Activated CD8-positive, alpha-beta T cell treated with anti-CD3 and anti-CD28 coated beads for 36 hours (primary cell): ENCODE measurements around the gene MFAP4. TPM values are rescaled to one million over a fixed set of nuclear protein-coding genes. Genes with fewer than 3 reads are reported as not detected.

Source experiments
- ATAC-seq: fragments of 200-7000 bp; cut with Tn5 transposase; one replicate; pipeline ENCODE4 v1.10.0; 2021; ENCODE audit warnings: mild to moderate bottlenecking, moderate library complexity
- CTCF ChIA-PET: fragments of 350-600 bp; sonication (Branson Sonifier 250); formaldehyde crosslinking; loops from one replicate; lab custom pipeline; 2021; ENCODE audit warnings: antibody characterized with exemption; lab: Charles Lee
- POLR2A ChIA-PET: fragments of 350-600 bp; sonication (Branson Sonifier 250); formaldehyde crosslinking; loops from one replicate; lab custom pipeline; 2021; ENCODE audit warnings: antibody characterized with exemption; lab: Charles Lee
- DNase-seq: peaks from one replicate; pipeline ENCODE4 v3.0.0-alpha.2; 2020
- H3K27ac Mint-ChIP-seq: one replicate; pipeline ENCODE4 v1.8.0; 2021; ENCODE audit warnings: mild to moderate bottlenecking, mixed read lengths
- H3K27me3 Mint-ChIP-seq: one replicate; pipeline ENCODE4 v1.8.0; 2021; ENCODE audit warnings: mixed read lengths
- H3K36me3 Mint-ChIP-seq: one replicate; pipeline ENCODE4 v1.8.0; 2021; ENCODE audit warnings: low read depth, mixed read lengths
- H3K4me1 Mint-ChIP-seq: one replicate; pipeline ENCODE4 v1.8.0; 2021; ENCODE audit warnings: low read depth, mixed read lengths
- H3K4me3 Mint-ChIP-seq: one replicate; pipeline ENCODE4 v1.8.0; 2021; ENCODE audit warnings: mild to moderate bottlenecking, moderate library complexity, mixed read lengths
- H3K9me3 Mint-ChIP-seq: one replicate; pipeline ENCODE4 v1.8.0; 2021; ENCODE audit warnings: mixed read lengths
- CTCF ChIP-seq: fragments of 200-600 bp; IDR thresholded peaks from one replicate; pipeline ENCODE4 v1.8.0; 2022; ENCODE audit warnings: antibody characterized with exemption, mild to moderate bottlenecking
- intact Hi-C: fragments of 100-400 bp; cut with micrococcal nuclease; formaldehyde crosslinking; loops from one replicate; pipeline ENCODE4 v1.10.0; 2022
- total RNA-seq, 2 experiments: library from RNA; stranded (reverse); gene quantifications; one replicate each; pipeline ENCODE4 v1.2.3, GENCODE V29; 2021

MFAP4 gene
- total RNA-seq, 2 experiments from 2014 or later, result 0.47 to 0.70 TPM

GRCh38 chr17:19426631-19427030 lies 39.6 kb upstream of the MFAP4 start:
- CTCF ChIA-PET, result interaction anchor here (3.6 kb wide), 1 partner anchor 21 kb away, joined by 12 read pairs; no protein-coding TSS in a partner anchor
- Mint-ChIP-seq H3K4me1 (no peaks in the 10 kb centered on the region), H3K36me3 (no peaks in the 10 kb centered on the region), H3K27ac (no peak overlapping the region), H3K9me3 (no peaks in the 10 kb centered on the region), H3K27me3 (peaks cover 5% of the 10 kb centered on the region), H3K4me3 (no peak overlapping the region)
- TF ChIP-seq CTCF, result no peak
- intact Hi-C loops, result no loop called here
- ATAC-seq, result no peak
- DNase-seq, result no peak
- POLR2A ChIA-PET, result no interaction called here

GRCh38 chr17:19424934-19425868 lies 38.2 kb upstream of the MFAP4 start:
- H3K36me3 Mint-ChIP-seq, result no peaks in the 10 kb centered on the region
- intact Hi-C loops, result no loop called here
- ChIA-PET POLR2A (no interaction called here), CTCF (interaction anchor here (0.6 to 3.6 kb wide), 4 partner anchors 9 to 62 kb away, joined by 3 to 12 read pairs (median 8); partner anchors contain the start of gene B9D1)
- H3K27me3 Mint-ChIP-seq, result peaks cover 5% of the 10 kb centered on the region
- H3K4me1 Mint-ChIP-seq, result no peaks in the 10 kb centered on the region
- no peak for TF ChIP-seq CTCF
- H3K9me3 Mint-ChIP-seq, result no peaks in the 10 kb centered on the region
- no peak overlapping the region for H3K4me3 Mint-ChIP-seq
- DNase-seq (no peak), ATAC-seq (no peak)
- no peak overlapping the region for H3K27ac Mint-ChIP-seq

- TF ChIP-seq CTCF, result no peak
- H3K9me3 Mint-ChIP-seq, result no peaks in the 10 kb centered on the region
- peaks cover 2% of the 10 kb centered on the region for H3K4me1 Mint-ChIP-seq
- H3K27me3 Mint-ChIP-seq, result peaks cover 3% of the 10 kb centered on the region
- no peak for ATAC-seq
- DNase-seq, result no peak
- H3K27ac Mint-ChIP-seq, result no peak overlapping the region
- H3K36me3 Mint-ChIP-seq, result no peaks in the 10 kb centered on the region
- ChIA-PET POLR2A (no interaction called here), CTCF (no interaction called here)
- intact Hi-C loops, result no loop called here
- no peak overlapping the region for H3K4me3 Mint-ChIP-seq
These were observed 34.9 kb upstream of the MFAP4 start for GRCh38 chr17:19421926-19422325.

- POLR2A ChIA-PET, result no interaction called here
- Mint-ChIP-seq H3K9me3 (no peaks in the 10 kb centered on the region), H3K27ac (no peak overlapping the region)
These were observed 34.2 kb upstream of the MFAP4 start for GRCh38 chr17:19421219-19421618.

More at GRCh38 chr17:19421219-19421618, 34.2 kb upstream of the MFAP4 start:
- intact Hi-C loops, result no loop called here
- H3K4me3 Mint-ChIP-seq, result no peak overlapping the region
- ATAC-seq, result no peak
- no peak for TF ChIP-seq CTCF
- no peaks in the 10 kb centered on the region for H3K36me3 Mint-ChIP-seq
- peaks cover 1% of the 10 kb centered on the region for H3K27me3 Mint-ChIP-seq
- no peak for DNase-seq
- H3K4me1 Mint-ChIP-seq, result peaks cover 2% of the 10 kb centered on the region
- CTCF ChIA-PET, result no interaction called here
